HEK293T (cell line): ENCODE measurements around the gene PRDM11.

Experiments used
- CTCF ChIA-PET: fragments of 350-600 bp; formaldehyde crosslinking; extraction: SDS; loops from one replicate; lab custom pipeline; 2021; ENCODE audit warnings: antibody characterized with exemption, inconsistent platforms; lab: Yijun Ruan, JAX
- POLR2A ChIA-PET: fragments of 350-600 bp; formaldehyde crosslinking; extraction: SDS; loops from one replicate; lab custom pipeline; 2020; ENCODE audit warnings: antibody characterized with exemption, inconsistent platforms; lab: Yijun Ruan, JAX
- DNase-seq: peaks from one replicate; pipeline ENCODE4 v3.0.0; 2012; ENCODE audit warnings: mixed read lengths; ENCODE audit errors: extremely low spot score
- ARNT ChIP-seq: fragments of 450-650 bp; IDR thresholded peaks from 2 replicates; pipeline ENCODE4 v1.6.1; 2017; ENCODE audit warnings: mild to moderate bottlenecking
- BHLHE40 ChIP-seq: fragments of 450-650 bp; IDR thresholded peaks from 2 replicates; pipeline ENCODE4 v1.6.1; 2016; ENCODE audit warnings: mild to moderate bottlenecking, moderate library complexity, borderline replicate concordance
- CTBP1 ChIP-seq: fragments of 450-650 bp; IDR thresholded peaks from 2 replicates; pipeline ENCODE4 v1.6.1; 2016; ENCODE audit warnings: borderline replicate concordance
- ELF4 ChIP-seq: fragments of 450-650 bp; IDR thresholded peaks from 2 replicates; pipeline ENCODE4 v1.6.1; 2017; ENCODE audit warnings: antibody characterized with exemption
- FOXA1 ChIP-seq: fragments of 450-650 bp; IDR thresholded peaks from 2 replicates; pipeline ENCODE4 v1.6.1; 2016; ENCODE audit warnings: mild to moderate bottlenecking
- FOXK2 ChIP-seq: fragments of 450-650 bp; IDR thresholded peaks from 2 replicates; pipeline ENCODE4 v1.6.1; 2016; ENCODE audit warnings: mild to moderate bottlenecking
- FOXM1 ChIP-seq: fragments of 450-650 bp; IDR thresholded peaks from 2 replicates; pipeline ENCODE4 v1.6.1; 2017; ENCODE audit warnings: mild to moderate bottlenecking, borderline replicate concordance
- HDGF ChIP-seq: fragments of 450-650 bp; IDR thresholded peaks from 2 replicates; pipeline ENCODE4 v1.6.1; 2017; ENCODE audit warnings: antibody characterized with exemption, borderline replicate concordance
- L3MBTL2 ChIP-seq: fragments of 450-650 bp; conservative IDR thresholded peaks from 2 replicates; pipeline ENCODE4 v1.6.1; 2016; ENCODE audit warnings: mild to moderate bottlenecking
- LEF1 ChIP-seq: fragments of 450-650 bp; IDR thresholded peaks from 2 replicates; pipeline ENCODE4 v1.6.1; 2017; ENCODE audit warnings: mild to moderate bottlenecking, borderline replicate concordance
- NFRKB ChIP-seq: fragments of 450-650 bp; IDR thresholded peaks from 2 replicates; pipeline ENCODE4 v1.6.1; 2016; ENCODE audit warnings: mild to moderate bottlenecking, moderate library complexity
- SP1 ChIP-seq: fragments of 450-650 bp; IDR thresholded peaks from 2 replicates; pipeline ENCODE4 v1.6.1; 2017
- SUZ12 ChIP-seq: fragments of 450-650 bp; IDR thresholded peaks from 2 replicates; pipeline ENCODE4 v1.6.1; 2016; ENCODE audit warnings: mild to moderate bottlenecking
- TARDBP ChIP-seq: fragments of 450-650 bp; IDR thresholded peaks from 2 replicates; pipeline ENCODE4 v1.6.1; 2016
- ZNF384 ChIP-seq: fragments of 450-650 bp; IDR thresholded peaks from 2 replicates; pipeline ENCODE4 v1.6.1; 2016
- TF ChIP-seq, protein P1 (sequence below): fragments of 450-650 bp; IDR thresholded peaks from 2 replicates; pipeline ENCODE4 v1.6.1; 2016

PRDM11 gene

GRCh38 chr11:45254070-45254469 is 107.6 kb downstream of the PRDM11 start:
- TF ChIP-seq BHLHE40 (no peak), LEF1 (no peak), FOXA1 (no peak), ARNT (no peak), L3MBTL2 (no peak), NFRKB (no peak), CTBP1 (no peak), ELF4 (no peak), FOXK2 (no peak), SP1 (no peak), ZNF384 (no peak), FOXM1 (no peak)
- ChIA-PET CTCF (interaction anchor here (1.3 to 2.4 kb wide), 2 partner anchors 20 to 77 kb away, joined by 4 to 12 read pairs; no protein-coding TSS in a partner anchor), POLR2A (no interaction called here)
- DNase-seq, result no peak

DNA sequence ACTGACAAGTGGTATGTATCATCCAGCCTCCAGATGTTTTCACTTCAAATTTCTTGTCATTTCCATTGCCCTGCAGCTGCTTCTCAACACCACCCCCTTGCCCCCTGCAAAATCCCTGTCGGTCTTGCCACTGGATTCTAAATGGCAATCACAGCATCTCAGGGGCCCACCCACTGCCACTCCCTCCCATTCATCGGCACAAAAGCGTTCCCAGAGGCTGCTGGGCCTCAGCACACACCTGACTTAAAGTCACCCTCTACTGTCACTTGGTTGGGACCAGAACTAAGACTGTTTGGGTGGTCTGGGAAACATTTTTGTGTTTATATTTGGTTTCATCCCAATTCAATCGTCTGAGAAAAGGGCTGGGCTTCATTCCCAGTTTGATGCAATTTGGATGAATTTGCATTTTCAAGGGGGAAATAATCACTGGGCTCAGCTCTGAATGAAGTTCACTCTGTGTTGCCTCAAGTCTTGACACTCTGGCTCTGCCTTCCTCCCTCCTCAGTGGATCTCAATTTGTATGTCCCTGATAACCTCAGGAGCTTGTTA is 112.6 kb downstream of the PRDM11 start:
- CTCF ChIA-PET, result no interaction called here
- POLR2A ChIA-PET, result no interaction called here
- DNase-seq, result no peak
- TF ChIP-seq NFRKB (no peak), ELF4 (no peak), CTBP1 (no peak), L3MBTL2 (no peak), FOXK2 (no peak), BHLHE40 (no peak), FOXM1 (no peak), ARNT (no peak), FOXA1 (no peak), LEF1 (no peak), SUZ12 (no peak), TARDBP (no peak), SP1 (no peak), HDGF (no peak), ZNF384 (no peak)
- TF ChIP-seq, protein P1, sequence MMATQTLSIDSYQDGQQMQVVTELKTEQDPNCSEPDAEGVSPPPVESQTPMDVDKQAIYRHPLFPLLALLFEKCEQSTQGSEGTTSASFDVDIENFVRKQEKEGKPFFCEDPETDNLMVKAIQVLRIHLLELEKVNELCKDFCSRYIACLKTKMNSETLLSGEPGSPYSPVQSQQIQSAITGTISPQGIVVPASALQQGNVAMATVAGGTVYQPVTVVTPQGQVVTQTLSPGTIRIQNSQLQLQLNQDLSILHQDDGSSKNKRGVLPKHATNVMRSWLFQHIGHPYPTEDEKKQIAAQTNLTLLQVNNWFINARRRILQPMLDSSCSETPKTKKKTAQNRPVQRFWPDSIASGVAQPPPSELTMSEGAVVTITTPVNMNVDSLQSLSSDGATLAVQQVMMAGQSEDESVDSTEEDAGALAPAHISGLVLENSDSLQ, result no peak

- DNase-seq, result no peak
- no peak for TF ChIP-seq SP1
- TF ChIP-seq HDGF, result no peak
- TF ChIP-seq ELF4, result no peak
- no peak for TF ChIP-seq NFRKB
- no peak for TF ChIP-seq FOXA1
- no peak for TF ChIP-seq TARDBP
- TF ChIP-seq, protein P1, result no peak
- no peak for TF ChIP-seq CTBP1
- TF ChIP-seq ARNT, result no peak
- no peak for TF ChIP-seq BHLHE40
- no peak for TF ChIP-seq SUZ12
- ChIA-PET POLR2A (no interaction called here), CTCF (no interaction called here)
Measured at GRCh38 chr11:45259592-45259991, 113.2 kb downstream of the PRDM11 start.

GRCh38 chr11:45260071-45260470 is 113.6 kb downstream of the PRDM11 start:
- DNase-seq, result no peak
- ChIA-PET POLR2A (no interaction called here), CTCF (no interaction called here)
- TF ChIP-seq BHLHE40 (no peak), HDGF (no peak), ARNT (no peak), FOXM1 (no peak), FOXK2 (no peak), L3MBTL2 (no peak), ELF4 (no peak), SP1 (no peak), CTBP1 (no peak), SUZ12 (no peak), NFRKB (no peak), ZNF384 (no peak), FOXA1 (no peak), LEF1 (no peak), TARDBP (no peak)
- TF ChIP-seq, protein P1, result no peak

GRCh38 chr11:45262900-45263299 is 116.5 kb downstream of the PRDM11 start:
- ChIA-PET CTCF (no interaction called here), POLR2A (no interaction called here)
- TF ChIP-seq BHLHE40 (no peak), FOXM1 (no peak)
- no peak for DNase-seq

- POLR2A ChIA-PET, result no interaction called here
Measured at GRCh38 chr11:45263773-45264172, 117.3 kb downstream of the PRDM11 start.

More at GRCh38 chr11:45263773-45264172, 117.3 kb downstream of the PRDM11 start:
- CTCF ChIA-PET, result interaction anchor here (1.3 kb wide), 1 partner anchor 11 kb away, joined by 4 read pairs; no protein-coding TSS in a partner anchor
- DNase-seq, result no peak
- TF ChIP-seq TARDBP (no peak), FOXM1 (no peak), ARNT (no peak), LEF1 (no peak), SUZ12 (no peak), NFRKB (no peak), ELF4 (no peak), BHLHE40 (no peak), HDGF (no peak), ZNF384 (no peak), FOXK2 (no peak), FOXA1 (no peak), CTBP1 (no peak), SP1 (no peak), L3MBTL2 (no peak)
- TF ChIP-seq, protein P1, result no peak
